OCI-LY3 (cell line): ENCODE results near the gene HIRIP3.
"Not testable (repeated sequence)": the region's sequence is repeated elsewhere in the genome, so short reads cannot be mapped to it uniquely, and the experiment has no call there.

ENCODE experiments used
- H2AFZ ChIP-seq: fragments of 200-600, 300-600 bp; shearing (Covaris generic); 2 replicates; pipeline ENCODE4 v1.6.0; 2014; ENCODE audit warnings: antibody characterized with exemption, low read depth, low read length
- H3K27ac ChIP-seq: fragments of 200-600, 300-600 bp; sonication (generic); 2 replicates; pipeline ENCODE4 v1.5.1; 2014; ENCODE audit warnings: mild to moderate bottlenecking, low read length, moderate library complexity, mixed read lengths
- H3K27me3 ChIP-seq: fragments of 200-600, 300-600 bp; sonication (generic); 2 replicates; pipeline ENCODE4 v1.6.1; 2014; ENCODE audit warnings: low read depth, low read length, mixed read lengths
- H3K36me3 ChIP-seq: fragments of 200-600, 300-600 bp; sonication (generic); replicated peaks from 2 replicates; pipeline ENCODE3; 2014; ENCODE audit warnings: low read depth, low read length, mixed read lengths
- H3K4me1 ChIP-seq: fragments of 300-600, 200-600 bp; sonication (generic); 2 replicates; pipeline ENCODE4 v1.6.1; 2014; ENCODE audit warnings: low read length, mixed read lengths
- H3K4me2 ChIP-seq: fragments of 200-600, 300-600 bp; sonication (generic); 2 replicates; pipeline ENCODE4 v1.6.1; 2014; ENCODE audit warnings: low read length, mixed read lengths
- H3K4me3 ChIP-seq: fragments of 300-600, 200-600 bp; sonication (generic); 2 replicates; pipeline ENCODE4 v1.5.1; 2014; ENCODE audit warnings: antibody characterized with exemption, mild to moderate bottlenecking, low read length, moderate library complexity
- H3K79me2 ChIP-seq: fragments of 300-600, 200-600 bp; shearing (Covaris generic); 2 replicates; pipeline ENCODE4 v1.6.1; 2014; ENCODE audit warnings: mild to moderate bottlenecking, low read length, mixed read lengths
- H3K9ac ChIP-seq: fragments of 300-600, 200-600 bp; shearing (Covaris generic); 2 replicates; pipeline ENCODE4 v1.6.0; 2014; ENCODE audit warnings: mild to moderate bottlenecking, low read length, moderate library complexity
- H3K9me3 ChIP-seq: fragments of 200-600, 300-600 bp; shearing (Covaris generic); 2 replicates; pipeline ENCODE4 v1.6.1; 2014; ENCODE audit warnings: low read length, mixed read lengths; ENCODE audit not compliant: insufficient read depth
- H4K20me1 ChIP-seq: fragments of 200-600, 300-600 bp; sonication (generic); 2 replicates; pipeline ENCODE4 v1.6.1; 2016; ENCODE audit warnings: low read length, mixed read lengths; ENCODE audit not compliant: insufficient read depth
- EZH2phosphoT487 ChIP-seq: fragments of 200-600 bp; shearing (Covaris generic); IDR thresholded peaks from 2 replicates; pipeline ENCODE4 v1.6.1; 2018; ENCODE audit warnings: antibody characterized with exemption, mixed run types, low read depth
- TF ChIP-seq, protein P1 (sequence below): fragments of 200-600, 300-600 bp; sonication (generic); IDR thresholded peaks from 2 replicates; pipeline ENCODE4 v1.5.1; 2014; ENCODE audit warnings: antibody characterized with exemption, low read length, low read depth

HIRIP3 gene

DNA sequence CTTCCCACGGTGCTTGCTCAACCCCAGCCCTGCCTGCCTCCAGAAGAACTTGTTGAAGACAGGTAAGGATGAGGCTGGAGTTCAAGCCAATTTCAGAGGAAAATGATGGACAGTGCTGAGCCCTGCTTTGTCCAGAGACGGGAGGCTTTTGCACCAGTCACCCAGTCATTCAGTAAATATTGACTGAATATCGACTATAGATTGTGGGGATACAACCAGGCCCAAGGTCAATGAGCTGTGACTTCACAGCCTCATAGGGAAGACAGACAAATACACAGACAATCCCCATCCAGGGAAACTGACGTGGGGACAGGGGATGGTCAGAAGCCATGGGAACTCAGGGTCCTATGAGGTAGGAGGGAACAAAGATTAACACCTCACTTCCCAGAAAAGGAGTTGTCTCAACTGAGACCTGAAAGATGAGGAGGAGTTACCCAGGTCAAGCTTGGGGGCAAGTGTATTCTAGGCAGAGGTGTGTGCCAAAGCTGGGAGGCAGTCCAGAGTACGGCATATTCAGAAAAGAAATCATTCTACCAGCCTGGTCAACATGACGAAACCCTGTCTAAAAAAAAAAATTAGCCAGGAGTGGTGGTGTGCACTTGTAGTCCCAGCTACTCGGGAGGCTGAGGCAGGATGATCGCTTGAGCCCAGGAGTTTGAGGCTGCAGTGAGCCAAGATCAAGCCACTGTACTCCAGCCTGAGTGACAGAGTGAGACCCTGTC lies 21.3 kb upstream of the HIRIP3 start:
- H4K20me1 ChIP-seq = no peaks in the 10 kb centered on the region
- no peak overlapping the region for H3K27ac ChIP-seq

DNA sequence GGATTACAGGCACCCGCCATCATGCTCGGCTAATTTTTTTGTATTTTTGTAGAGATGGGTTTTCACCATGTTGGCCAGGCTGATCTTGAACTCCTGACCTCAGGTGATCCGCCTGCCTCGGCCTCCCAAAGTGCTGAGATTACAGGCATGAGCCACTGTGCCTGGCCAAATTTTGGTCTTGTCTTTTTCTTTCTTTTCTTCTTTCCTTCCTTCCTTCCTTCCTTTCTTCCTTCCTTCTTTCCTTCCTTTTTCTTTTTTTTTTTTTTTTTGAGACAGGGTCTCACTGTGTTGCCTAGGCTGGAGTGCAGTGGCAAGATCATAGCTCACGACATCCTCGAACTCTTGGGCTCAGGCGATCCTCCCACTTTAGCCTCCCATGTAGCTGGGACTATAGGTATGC lies 20.0 kb upstream of the HIRIP3 start:
- not testable (repeated sequence) for H4K20me1 ChIP-seq, H3K4me2 ChIP-seq, H3K9me3 ChIP-seq, H3K9ac ChIP-seq, H3K27me3 ChIP-seq, H3K27ac ChIP-seq, H3K36me3 ChIP-seq, H3K79me2 ChIP-seq, H3K4me3 ChIP-seq, H2AFZ ChIP-seq
- peaks cover 20% of the 10 kb centered on the region for H3K4me1 ChIP-seq

More for the DNA sequence above, 21.3 kb upstream of the HIRIP3 start:
- Histone ChIP-seq H3K4me1 (peaks cover 22% of the 10 kb centered on the region), H3K79me2 (no peaks in the 10 kb centered on the region), H3K36me3 (no peaks in the 10 kb centered on the region), H3K9ac (no peak overlapping the region), H3K4me3 (no peak overlapping the region), H2AFZ (no peak overlapping the region), H3K9me3 (no peaks in the 10 kb centered on the region), H3K4me2 (no peak overlapping the region), H3K27me3 (peaks cover 4% of the 10 kb centered on the region; the same call in 1 of the 2 replicates)
- TF ChIP-seq, protein P1, sequence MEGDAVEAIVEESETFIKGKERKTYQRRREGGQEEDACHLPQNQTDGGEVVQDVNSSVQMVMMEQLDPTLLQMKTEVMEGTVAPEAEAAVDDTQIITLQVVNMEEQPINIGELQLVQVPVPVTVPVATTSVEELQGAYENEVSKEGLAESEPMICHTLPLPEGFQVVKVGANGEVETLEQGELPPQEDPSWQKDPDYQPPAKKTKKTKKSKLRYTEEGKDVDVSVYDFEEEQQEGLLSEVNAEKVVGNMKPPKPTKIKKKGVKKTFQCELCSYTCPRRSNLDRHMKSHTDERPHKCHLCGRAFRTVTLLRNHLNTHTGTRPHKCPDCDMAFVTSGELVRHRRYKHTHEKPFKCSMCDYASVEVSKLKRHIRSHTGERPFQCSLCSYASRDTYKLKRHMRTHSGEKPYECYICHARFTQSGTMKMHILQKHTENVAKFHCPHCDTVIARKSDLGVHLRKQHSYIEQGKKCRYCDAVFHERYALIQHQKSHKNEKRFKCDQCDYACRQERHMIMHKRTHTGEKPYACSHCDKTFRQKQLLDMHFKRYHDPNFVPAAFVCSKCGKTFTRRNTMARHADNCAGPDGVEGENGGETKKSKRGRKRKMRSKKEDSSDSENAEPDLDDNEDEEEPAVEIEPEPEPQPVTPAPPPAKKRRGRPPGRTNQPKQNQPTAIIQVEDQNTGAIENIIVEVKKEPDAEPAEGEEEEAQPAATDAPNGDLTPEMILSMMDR = no peak
- no peak for TF ChIP-seq EZH2phosphoT487

DNA sequence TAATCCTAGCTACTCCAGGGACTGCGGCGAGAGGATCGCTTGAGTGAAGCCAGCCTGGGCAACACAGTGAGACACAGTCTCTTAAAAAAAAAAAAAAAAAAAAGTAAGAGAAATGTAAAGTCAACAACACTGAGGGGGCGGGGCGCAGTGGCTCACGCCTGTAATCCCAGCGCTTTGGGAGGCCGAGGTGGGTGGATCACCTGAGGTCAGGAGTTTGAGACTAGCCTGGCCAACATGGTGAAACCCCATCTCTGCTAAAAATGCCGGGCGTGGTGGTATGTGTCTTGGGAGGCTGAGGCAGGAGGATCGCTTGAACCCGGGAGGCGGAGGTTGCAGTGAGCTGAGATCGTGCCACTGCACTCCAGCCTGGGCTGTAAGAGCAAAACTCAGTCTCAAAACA lies 17.2 kb upstream of the HIRIP3 start:
- H3K27me3 ChIP-seq, H3K79me2 ChIP-seq, H3K4me2 ChIP-seq, H3K9me3 ChIP-seq, H3K9ac ChIP-seq, H3K4me3 ChIP-seq, H2AFZ ChIP-seq, H4K20me1 ChIP-seq, H3K27ac ChIP-seq, H3K36me3 ChIP-seq: not testable (repeated sequence)
- peaks cover 20% of the 10 kb centered on the region for H3K4me1 ChIP-seq

DNA sequence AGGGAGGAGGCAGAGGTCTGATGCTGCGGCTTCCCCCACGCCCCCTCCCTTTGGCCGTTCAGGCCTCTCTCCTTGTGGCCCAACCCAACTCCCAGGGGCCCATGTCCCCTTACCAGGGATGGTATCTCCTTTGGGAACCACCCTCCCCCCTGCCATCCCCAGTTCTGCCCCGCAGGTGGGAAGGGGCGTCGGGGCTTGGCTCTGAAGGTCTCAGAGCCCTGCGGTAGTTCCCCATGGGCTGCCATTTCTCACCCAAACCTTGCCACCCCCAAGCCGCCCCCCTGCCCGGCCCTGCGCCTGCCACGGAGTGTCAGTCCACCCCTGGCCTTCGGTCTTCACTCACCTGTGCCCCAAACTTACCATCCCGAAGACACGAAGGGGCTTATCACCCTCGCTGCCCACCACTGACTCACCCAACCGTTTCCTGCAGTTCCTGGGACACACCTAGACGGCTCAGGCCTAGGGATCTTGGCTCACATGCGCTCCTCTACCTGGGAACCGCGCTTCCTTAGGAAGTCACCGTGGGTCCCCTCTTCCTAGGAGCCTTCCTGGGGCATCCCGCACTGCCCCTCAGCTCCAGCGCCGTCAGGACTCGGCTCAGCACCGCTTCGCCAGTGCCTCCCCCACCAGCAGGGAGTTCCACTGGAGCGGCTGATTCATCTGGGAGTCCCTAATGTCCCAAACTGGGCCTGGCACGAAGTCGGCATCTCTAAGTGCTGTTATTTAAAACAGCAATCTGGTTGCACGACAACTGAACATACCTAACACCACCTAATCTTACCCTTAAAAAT lies 16.5 kb upstream of the HIRIP3 start:
- Histone ChIP-seq H2AFZ (peak overlapping the region; percentile 75), H3K9ac (peak overlapping the region; percentile 68; the same call in 1 of the 2 replicates), H3K4me3 (peak overlapping the region; percentile 79), H3K36me3 (no peaks in the 10 kb centered on the region), H3K9me3 (no peaks in the 10 kb centered on the region), H4K20me1 (no peaks in the 10 kb centered on the region), H3K4me1 (peaks cover 20% of the 10 kb centered on the region), H3K27me3 (no peaks in the 10 kb centered on the region), H3K27ac (no peak overlapping the region), H3K79me2 (no peaks in the 10 kb centered on the region), H3K4me2 (peak overlapping the region; percentile 85)
- TF ChIP-seq, protein P1 = no peak
- no peak for TF ChIP-seq EZH2phosphoT487
